ENCODE measurements around the gene SMARCD3. TPM values are rescaled to one million over a fixed set of nuclear protein-coding genes. Genes with fewer than 3 reads are reported as not detected.

Gene SMARCD3
- total and polyA plus RNA-seq, 9 of the 15 experiments (the other 6 are each of a cell fraction or from before 2014, with no cell fraction given) = 0.43 to 3.6 (median 2.6) TPM

- Histone ChIP-seq H3K9me1 (ENCODE audit: control insufficient read depth, insufficient read depth, low read length) (peaks cover 6% of the 10 kb centered on the region), H3K9me3 (replicated peaks; ENCODE audit: control insufficient read depth, insufficient read depth, low read depth, low read length) (no peaks in the 10 kb centered on the region), H3K4me2 (ENCODE audit: insufficient read depth, low read length) (peak overlapping the region; percentile 92), H3K9ac (ENCODE audit: insufficient read depth in 1 of 2, low read depth in 2 of 2, low read length in 2 of 2) (peak overlapping the region; percentile 89 to 97), H3K27me3 (ENCODE audit: control insufficient read depth in 2 of 2, insufficient read depth in 2 of 2, low read length in 2 of 2) (no peaks in the 10 kb centered on the region), H3K27ac (ENCODE audit: extremely low read depth, low read depth, low read length) (peak overlapping the region; percentile 67), H4K20me1 (replicated peaks; ENCODE audit: control insufficient read depth, insufficient read depth, low read length) (no peaks in the 10 kb centered on the region), H3K36me3 (ENCODE audit: control insufficient read depth, insufficient read depth, low read length) (peaks cover 48% of the 10 kb centered on the region), H3K4me1 (replicated peaks in 1 of 2; ENCODE audit: control insufficient read depth in 2 of 2, insufficient read depth in 2 of 2, low read length in 2 of 2) (peaks cover 22% of the 10 kb centered on the region in 2 experiments; a peak in 4 of 5 replicates), H3K4me3 (peak overlapping the region; percentile 82), H3K79me2 (ENCODE audit: control insufficient read depth, insufficient read depth, low read length) (peaks cover 23% of the 10 kb centered on the region), H2AFZ (ENCODE audit: low read depth, low read length) (peak overlapping the region; percentile 96)
- POLR2A ChIA-PET = interaction anchor here (0.8 to 3.6 kb wide), 9 partner anchors 8 to 165 kb away, joined by 3 to 36 read pairs (median 9); partner anchors contain the start of gene H2BK1
- TSS peak; percentile 54 for BruUV-seq (replicated peaks)
- no peak for DNase-seq (ENCODE audit: extremely low read depth in 1 of 4, low spot score in 3 of 4)
- ATAC-seq = peak; percentile 9
- intact Hi-C loops (cut with micrococcal nuclease) (loop anchor here (2.0 kb wide), 2 partner anchors 18 to 198 kb away; partner anchors contain the start of gene ABCB8), in situ Hi-C loops (cut with MboI) (no loop called here)
- FAIRE-seq = no peak
- CTCF ChIA-PET (ENCODE audit: low intra/inter-chr PET ratio) = interaction anchor here (0.7 kb wide), 2 partner anchors 22 to 1635 kb away, joined by 3 to 4 read pairs; no protein-coding TSS in a partner anchor
- WGBS (ENCODE audit: insufficient coverage, low coverage, missing lambda C conversion rate) = 2% methylated on average over 15 of the region's 15 CpGs
- TF ChIP-seq SMARCA4 (IDR thresholded peaks at IDR 0.05) (peak; percentile 54), PHF21A (IDR thresholded peaks at IDR 0.05; ENCODE audit: borderline replicate concordance, low read depth) (no peak), ARHGAP35 (IDR thresholded peaks at IDR 0.05; ENCODE audit: partially characterized antibody) (no peak), TOE1 (IDR thresholded peaks at IDR 0.05; ENCODE audit: borderline replicate concordance) (no peak), TOE1 (CRISPR knock-in tag; IDR thresholded peaks at IDR 0.05; ENCODE audit: borderline replicate concordance, low read depth) (0 out of 2 replicates have a peak, but pooled peaks have one; percentile 27), SMARCE1 (IDR thresholded peaks at IDR 0.05) (0 out of 2 replicates have a peak, but pooled peaks have one; percentile 45), CHD1 (IDR thresholded peaks at IDR 0.05; ENCODE audit: low read length) (peak; percentile 49), ZBTB43 (CRISPR knock-in tag; IDR thresholded peaks at IDR 0.05) (peak; percentile 69; the same call in 1 of the 2 replicates), ZBTB7A (IDR thresholded peaks at IDR 0.05; ENCODE audit: borderline replicate concordance, control insufficient read depth, low read depth, low read length) (0 out of 2 replicates have a peak, but pooled peaks have one; percentile 13), ZNF695 (CRISPR knock-in tag; IDR thresholded peaks at IDR 0.05) (no peak), RERE (CRISPR knock-in tag; IDR thresholded peaks at IDR 0.05; ENCODE audit: borderline replicate concordance) (0 out of 2 replicates have a peak, but pooled peaks have one; percentile 85), SRSF3 (IDR thresholded peaks at IDR 0.05; ENCODE audit: insufficient read depth, low read length) (no peak)
- TF ChIP-seq, protein P1, sequence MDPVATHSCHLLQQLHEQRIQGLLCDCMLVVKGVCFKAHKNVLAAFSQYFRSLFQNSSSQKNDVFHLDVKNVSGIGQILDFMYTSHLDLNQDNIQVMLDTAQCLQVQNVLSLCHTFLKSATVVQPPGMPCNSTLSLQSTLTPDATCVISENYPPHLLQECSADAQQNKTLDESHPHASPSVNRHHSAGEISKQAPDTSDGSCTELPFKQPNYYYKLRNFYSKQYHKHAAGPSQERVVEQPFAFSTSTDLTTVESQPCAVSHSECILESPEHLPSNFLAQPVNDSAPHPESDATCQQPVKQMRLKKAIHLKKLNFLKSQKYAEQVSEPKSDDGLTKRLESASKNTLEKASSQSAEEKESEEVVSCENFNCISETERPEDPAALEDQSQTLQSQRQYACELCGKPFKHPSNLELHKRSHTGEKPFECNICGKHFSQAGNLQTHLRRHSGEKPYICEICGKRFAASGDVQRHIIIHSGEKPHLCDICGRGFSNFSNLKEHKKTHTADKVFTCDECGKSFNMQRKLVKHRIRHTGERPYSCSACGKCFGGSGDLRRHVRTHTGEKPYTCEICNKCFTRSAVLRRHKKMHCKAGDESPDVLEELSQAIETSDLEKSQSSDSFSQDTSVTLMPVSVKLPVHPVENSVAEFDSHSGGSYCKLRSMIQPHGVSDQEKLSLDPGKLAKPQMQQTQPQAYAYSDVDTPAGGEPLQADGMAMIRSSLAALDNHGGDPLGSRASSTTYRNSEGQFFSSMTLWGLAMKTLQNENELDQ (CRISPR knock-in tag; IDR thresholded peaks at IDR 0.05; ENCODE audit: borderline replicate concordance) = 0 out of 2 replicates have a peak, but pooled peaks have one; percentile 13
Measured at GRCh38 chr7:151226560-151226874, 22.0 kb downstream of the SMARCD3 start.

Data from K562 (cell line).